Activated CD8-positive, alpha-beta T cell treated with anti-CD3 and anti-CD28 coated beads, Interleukin-2, amount 10 ng/mL, durations not matched to agents 7 days and 5 days (primary cell): ENCODE data around the gene CRTAP. TPM values are rescaled to one million over a fixed set of nuclear protein-coding genes. Genes with fewer than 3 reads are reported as not detected.
"Not testable (repeated sequence)": the region's sequence is repeated elsewhere in the genome, so short reads cannot be mapped to it uniquely, and the experiment has no call there.

Experiments used
- ATAC-seq: fragments of 150-1000 bp; cut with Tn5 transposase; one replicate; pipeline ENCODE4 v1.10.0; 2021; ENCODE audit warnings: moderate library complexity
- CTCF ChIA-PET: fragments of 350-600 bp; sonication (Branson Sonifier 250); formaldehyde crosslinking; loops from one replicate; lab custom pipeline; 2021; ENCODE audit warnings: antibody characterized with exemption; lab: Charles Lee
- POLR2A ChIA-PET: fragments of 350-600 bp; sonication (Branson Sonifier 250); formaldehyde crosslinking; loops from one replicate; lab custom pipeline; 2021; ENCODE audit warnings: antibody characterized with exemption; lab: Charles Lee
- DNase-seq: peaks from one replicate; pipeline ENCODE4 v3.0.0-alpha.2; 2020
- H3K27ac Mint-ChIP-seq: one replicate; pipeline ENCODE4 v1.8.0; 2021; ENCODE audit warnings: mild to moderate bottlenecking, mixed read lengths
- H3K27me3 Mint-ChIP-seq: one replicate; pipeline ENCODE4 v1.8.0; 2021; ENCODE audit warnings: low read depth, mixed read lengths
- H3K36me3 Mint-ChIP-seq: one replicate; pipeline ENCODE4 v1.8.0; 2021; ENCODE audit warnings: low read depth, mixed read lengths
- H3K4me1 Mint-ChIP-seq: one replicate; pipeline ENCODE4 v1.8.0; 2021; ENCODE audit warnings: low read depth, mixed read lengths
- H3K4me3 Mint-ChIP-seq: one replicate; pipeline ENCODE4 v1.8.0; 2021; ENCODE audit warnings: mild to moderate bottlenecking, mixed read lengths
- H3K9me3 Mint-ChIP-seq: one replicate; pipeline ENCODE4 v1.8.0; 2022; ENCODE audit warnings: mixed read lengths; ENCODE audit not compliant: insufficient read depth
- total RNA-seq, 2 experiments: library from RNA; stranded (reverse); gene quantifications; one replicate each; pipeline ENCODE4 v1.2.3, GENCODE V29; 2021

CRTAP gene
- total RNA-seq, 2 experiments from 2014 or later, result 21.2 to 22.5 TPM

- H3K4me3 Mint-ChIP-seq, result no peak overlapping the region
- POLR2A ChIA-PET, result no interaction called here
- H3K36me3 Mint-ChIP-seq, result no peaks in the 10 kb centered on the region
- DNase-seq, result no peak
- H3K27me3 Mint-ChIP-seq, result peaks cover 12% of the 10 kb centered on the region
- no peak overlapping the region for H3K27ac Mint-ChIP-seq
- H3K4me1 Mint-ChIP-seq, result no peaks in the 10 kb centered on the region
- CTCF ChIA-PET, result interaction anchor here (1.7 to 2.9 kb wide), 2 partner anchors 49 to 191 kb away, joined by 3 to 7 read pairs; no protein-coding TSS in a partner anchor
- H3K9me3 Mint-ChIP-seq, result peaks cover 4% of the 10 kb centered on the region
- no peak for ATAC-seq
Observed at GRCh38 chr3:33181229-33181628, 67.4 kb downstream of the CRTAP start.

- H3K9me3 Mint-ChIP-seq, DNase-seq, H3K27me3 Mint-ChIP-seq, ATAC-seq, H3K27ac Mint-ChIP-seq, H3K4me1 Mint-ChIP-seq, H3K4me3 Mint-ChIP-seq, POLR2A ChIA-PET, H3K36me3 Mint-ChIP-seq, CTCF ChIA-PET: not testable (repeated sequence)
Observed at GRCh38 chr3:33181641-33182040, 67.8 kb downstream of the CRTAP start.

- H3K9me3 Mint-ChIP-seq, result no peaks in the 10 kb centered on the region
- H3K4me3 Mint-ChIP-seq, result no peak overlapping the region
- H3K4me1 Mint-ChIP-seq, result no peaks in the 10 kb centered on the region
- no peaks in the 10 kb centered on the region for H3K36me3 Mint-ChIP-seq
- POLR2A ChIA-PET, result no interaction called here
- ATAC-seq, result no peak
- CTCF ChIA-PET, result interaction anchor here (0.6 to 1.0 kb wide), 2 partner anchors 40 to 1851 kb away, joined by 5 read pairs; no protein-coding TSS in a partner anchor
- peaks cover 15% of the 10 kb centered on the region for H3K27me3 Mint-ChIP-seq
- DNase-seq, result no peak
- no peak overlapping the region for H3K27ac Mint-ChIP-seq
Observed at GRCh38 chr3:33184863-33185262, 71.0 kb downstream of the CRTAP start.

GRCh38 chr3:33186524-33187367 is 72.9 kb downstream of the CRTAP start:
- no peaks in the 10 kb centered on the region for H3K9me3 Mint-ChIP-seq
- H3K4me1 Mint-ChIP-seq, result no peaks in the 10 kb centered on the region
- CTCF ChIA-PET, result interaction anchor here (0.6 kb wide), 1 partner anchor 247 kb away, joined by 5 read pairs; no protein-coding TSS in a partner anchor
- DNase-seq, result no peak
- H3K27me3 Mint-ChIP-seq, result peaks cover 15% of the 10 kb centered on the region
- no peak overlapping the region for H3K27ac Mint-ChIP-seq
- ATAC-seq, result no peak
- POLR2A ChIA-PET, result no interaction called here
- no peak overlapping the region for H3K4me3 Mint-ChIP-seq
- H3K36me3 Mint-ChIP-seq, result no peaks in the 10 kb centered on the region

- Mint-ChIP-seq H3K4me3 (no peak overlapping the region), H3K36me3 (no peaks in the 10 kb centered on the region), H3K27ac (no peak overlapping the region), H3K27me3 (peaks cover 15% of the 10 kb centered on the region), H3K4me1 (no peaks in the 10 kb centered on the region), H3K9me3 (no peaks in the 10 kb centered on the region)
- no peak for ATAC-seq
- no peak for DNase-seq
- POLR2A ChIA-PET, result no interaction called here
- CTCF ChIA-PET, result interaction anchor here (0.6 kb wide), 1 partner anchor 248 kb away, joined by 5 read pairs; no protein-coding TSS in a partner anchor
Observed at GRCh38 chr3:33187368-33187634, 73.5 kb downstream of the CRTAP start.

- ChIA-PET CTCF (interaction anchor here (1.1 kb wide), 1 partner anchor 63 kb away, joined by 3 read pairs; no protein-coding TSS in a partner anchor), POLR2A (no interaction called here)
- Mint-ChIP-seq H3K4me3 (no peak overlapping the region), H3K27me3 (peaks cover 5% of the 10 kb centered on the region), H3K4me1 (no peaks in the 10 kb centered on the region), H3K36me3 (no peaks in the 10 kb centered on the region), H3K27ac (no peak overlapping the region), H3K9me3 (no peaks in the 10 kb centered on the region)
- ATAC-seq (no peak), DNase-seq (no peak)
Observed at GRCh38 chr3:33194303-33194702, 80.5 kb downstream of the CRTAP start.

- POLR2A ChIA-PET, result no interaction called here
Observed at GRCh38 chr3:33196538-33196937, 82.7 kb downstream of the CRTAP start.

More at GRCh38 chr3:33196538-33196937, 82.7 kb downstream of the CRTAP start:
- CTCF ChIA-PET, result interaction anchor here (1.8 kb wide), 1 partner anchor 65 kb away, joined by 5 read pairs; no protein-coding TSS in a partner anchor
- no peak for DNase-seq
- Mint-ChIP-seq H3K4me3 (no peak overlapping the region), H3K4me1 (no peaks in the 10 kb centered on the region), H3K9me3 (no peaks in the 10 kb centered on the region), H3K36me3 (no peaks in the 10 kb centered on the region), H3K27me3 (peaks cover 5% of the 10 kb centered on the region), H3K27ac (no peak overlapping the region)
- ATAC-seq, result no peak

Other genes starting within 250 kb of the CRTAP start
- 1 to 10 TPM; 2.9 TPM for gene CCR4, start 162.4 kb upstream of the CRTAP start, total RNA-seq
- gene GLB1, start 16.9 kb upstream of the CRTAP start, total RNA-seq, result 10 to 100 TPM; 37.8 to 38.7 TPM
- gene TMPPE, start 16.9 kb upstream of the CRTAP start, total RNA-seq, result 10 to 100 TPM; 11.9 to 12.1 TPM
- not detected for gene SUSD5, start 104.8 kb downstream of the CRTAP start, total RNA-seq
- gene FBXL2, start 163.4 kb downstream of the CRTAP start, total RNA-seq, result not detected